OCI-LY3 (cell line): ENCODE results near the gene CD300LB.

Source experiments
- CTCF ChIP-seq: fragments of 200-600, 300-600 bp; sonication (generic); IDR thresholded peaks from 2 replicates; pipeline ENCODE4 v1.5.1; 2014; ENCODE audit warnings: antibody characterized with exemption, low read length, low read depth
- EZH2phosphoT487 ChIP-seq: fragments of 200-600 bp; shearing (Covaris generic); IDR thresholded peaks from 2 replicates; pipeline ENCODE4 v1.6.1; 2018; ENCODE audit warnings: antibody characterized with exemption, mixed run types, low read depth

DNA sequence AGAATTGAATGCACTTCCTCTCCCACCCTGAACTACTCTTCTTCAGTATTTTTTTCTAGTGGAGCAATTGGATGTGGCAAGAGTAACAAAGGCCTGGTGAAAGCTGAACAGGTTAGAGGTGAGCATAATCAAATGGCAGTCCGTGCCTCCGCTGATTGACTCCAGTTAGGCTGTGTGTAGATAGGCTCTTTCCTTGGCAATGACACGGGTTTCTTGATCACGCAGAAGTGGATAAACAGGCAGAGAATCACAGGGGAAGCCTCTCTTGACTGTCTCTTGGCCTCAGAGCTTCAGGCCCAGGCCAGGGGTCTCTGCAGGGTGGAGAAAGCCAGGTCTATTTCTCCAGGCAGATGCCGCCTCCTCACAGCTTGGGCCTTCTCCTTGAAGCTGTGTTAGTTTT lies 4.2 kb downstream of the CD300LB start:
- TF ChIP-seq CTCF: no peak
- TF ChIP-seq EZH2phosphoT487: no peak
